PFSK-1 (cell line): ENCODE data around the gene PHF2.

Experiments used
- FOXP2 ChIP-seq: optimal IDR thresholded peaks from 2 replicates; pipeline ENCODE3; 2011; ENCODE audit warnings: borderline replicate concordance, control low read depth, inconsistent platforms; ENCODE audit not compliant: insufficient read depth; ENCODE audit errors: extremely low read length, extremely low read depth
- POLR2AphosphoS5 ChIP-seq: IDR thresholded peaks from 2 replicates; pipeline ENCODE4 v1.6.1; 2012; ENCODE audit warnings: low read depth, mild to moderate bottlenecking, control low read depth, low read length, moderate library complexity
- SIN3A ChIP-seq: IDR thresholded peaks from 2 replicates; pipeline ENCODE4 v1.6.1; 2012; ENCODE audit warnings: mild to moderate bottlenecking, low read length, moderate library complexity, borderline replicate concordance; ENCODE audit not compliant: insufficient read depth
- TAF1 ChIP-seq: IDR thresholded peaks from 2 replicates; pipeline ENCODE4 v1.6.1; 2012; ENCODE audit warnings: low read length, control low read depth, borderline replicate concordance; ENCODE audit not compliant: insufficient read depth
- TF ChIP-seq, protein P1 (sequence below), 2 experiments: IDR thresholded peaks; 2 replicates each; pipeline versions ENCODE4 v1.6.1 to v1.8.0; 2011 to 2012; ENCODE audit warnings: low read depth in 2 of 2, low read length in 2 of 2, control low read depth in 1 of 2, inconsistent platforms in 1 of 2, mild to moderate bottlenecking in 1 of 2, moderate library complexity in 1 of 2; ENCODE audit not compliant: insufficient read depth in 1 of 2

The PHF2 gene

GRCh38 chr9:93636667-93637066 lies 60.3 kb downstream of the PHF2 start:
- no peak for TF ChIP-seq SIN3A
- no peak for TF ChIP-seq TAF1
- no peak for TF ChIP-seq FOXP2
- TF ChIP-seq, protein P1, sequence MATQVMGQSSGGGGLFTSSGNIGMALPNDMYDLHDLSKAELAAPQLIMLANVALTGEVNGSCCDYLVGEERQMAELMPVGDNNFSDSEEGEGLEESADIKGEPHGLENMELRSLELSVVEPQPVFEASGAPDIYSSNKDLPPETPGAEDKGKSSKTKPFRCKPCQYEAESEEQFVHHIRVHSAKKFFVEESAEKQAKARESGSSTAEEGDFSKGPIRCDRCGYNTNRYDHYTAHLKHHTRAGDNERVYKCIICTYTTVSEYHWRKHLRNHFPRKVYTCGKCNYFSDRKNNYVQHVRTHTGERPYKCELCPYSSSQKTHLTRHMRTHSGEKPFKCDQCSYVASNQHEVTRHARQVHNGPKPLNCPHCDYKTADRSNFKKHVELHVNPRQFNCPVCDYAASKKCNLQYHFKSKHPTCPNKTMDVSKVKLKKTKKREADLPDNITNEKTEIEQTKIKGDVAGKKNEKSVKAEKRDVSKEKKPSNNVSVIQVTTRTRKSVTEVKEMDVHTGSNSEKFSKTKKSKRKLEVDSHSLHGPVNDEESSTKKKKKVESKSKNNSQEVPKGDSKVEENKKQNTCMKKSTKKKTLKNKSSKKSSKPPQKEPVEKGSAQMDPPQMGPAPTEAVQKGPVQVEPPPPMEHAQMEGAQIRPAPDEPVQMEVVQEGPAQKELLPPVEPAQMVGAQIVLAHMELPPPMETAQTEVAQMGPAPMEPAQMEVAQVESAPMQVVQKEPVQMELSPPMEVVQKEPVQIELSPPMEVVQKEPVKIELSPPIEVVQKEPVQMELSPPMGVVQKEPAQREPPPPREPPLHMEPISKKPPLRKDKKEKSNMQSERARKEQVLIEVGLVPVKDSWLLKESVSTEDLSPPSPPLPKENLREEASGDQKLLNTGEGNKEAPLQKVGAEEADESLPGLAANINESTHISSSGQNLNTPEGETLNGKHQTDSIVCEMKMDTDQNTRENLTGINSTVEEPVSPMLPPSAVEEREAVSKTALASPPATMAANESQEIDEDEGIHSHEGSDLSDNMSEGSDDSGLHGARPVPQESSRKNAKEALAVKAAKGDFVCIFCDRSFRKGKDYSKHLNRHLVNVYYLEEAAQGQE (IDR thresholded peaks at IDR 0.05; ENCODE audit: insufficient read depth in 1 of 2, low read depth in 2 of 2, low read length in 2 of 2): no peak
- no peak for TF ChIP-seq POLR2AphosphoS5

- TF ChIP-seq FOXP2: no peak
- no peak for TF ChIP-seq SIN3A
- no peak for TF ChIP-seq POLR2AphosphoS5
- no peak for TF ChIP-seq TAF1
- TF ChIP-seq, protein P1 (IDR thresholded peaks at IDR 0.05; ENCODE audit: insufficient read depth in 1 of 2, low read depth in 2 of 2, low read length in 2 of 2): no peak
Measured at GRCh38 chr9:93637886-93638285, 61.5 kb downstream of the PHF2 start.

DNA sequence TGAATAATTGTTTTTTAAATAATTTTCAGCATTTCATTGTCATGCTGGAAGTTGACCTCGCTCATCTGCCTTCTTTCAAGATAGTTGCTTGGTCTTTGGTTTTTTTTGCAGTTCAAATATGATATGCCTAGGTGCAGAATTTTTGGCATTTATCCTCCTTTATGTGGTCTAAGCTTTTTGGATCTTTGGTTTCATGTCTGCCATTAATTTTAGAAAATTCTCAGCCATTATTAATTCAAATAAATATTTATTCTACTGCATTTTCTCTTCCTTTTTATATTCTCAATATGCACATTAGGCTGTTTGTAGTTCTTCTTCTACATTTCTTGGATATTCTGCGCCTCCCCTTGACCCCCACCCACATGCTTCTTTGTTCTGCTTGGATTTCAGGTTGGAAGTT lies 63.6 kb downstream of the PHF2 start:
- TF ChIP-seq TAF1: no peak
- no peak for TF ChIP-seq SIN3A
- TF ChIP-seq, protein P1 (IDR thresholded peaks at IDR 0.05; ENCODE audit: insufficient read depth in 1 of 2, low read depth in 2 of 2, low read length in 2 of 2): no peak
- TF ChIP-seq POLR2AphosphoS5: no peak
- TF ChIP-seq FOXP2: no peak

GRCh38 chr9:93642961-93643360 lies 66.6 kb downstream of the PHF2 start:
- TF ChIP-seq, protein P1 (IDR thresholded peaks at IDR 0.05; ENCODE audit: insufficient read depth in 1 of 2, low read depth in 2 of 2, low read length in 2 of 2): no peak
- no peak for TF ChIP-seq SIN3A
- TF ChIP-seq FOXP2: no peak
- TF ChIP-seq TAF1: no peak
- TF ChIP-seq POLR2AphosphoS5: no peak
